ENCODE measurements around the gene TAF6L.
"Not testable (repeated sequence)": the region's sequence is repeated elsewhere in the genome, so short reads cannot be mapped to it uniquely, and the experiment has no call there.

The TAF6L gene

GRCh38 chr11:62771144-62772021 is at the start of gene TAF6L:
Gene TAF6L, plus strand, starts transcription at chr11:62771396. Its CDS starts 4,388 bp downstream, at chr11:62775784.
- H3K27ac Mint-ChIP-seq, result peak within 1 kb of the TSS; percentile 97
- peak within 1 kb of the TSS; percentile 97 for H3K4me3 Mint-ChIP-seq
- peaks cover 17% of the 10 kb centered on the region for H3K4me1 Mint-ChIP-seq
- DNase-seq (ENCODE audit: low spot score in 2 of 2) (peak; percentile 66 to 69), ATAC-seq (ENCODE audit: low read depth) (peak; percentile 77)
- H3K27me3 Mint-ChIP-seq, result no peaks in the 10 kb centered on the region
- no peaks in the 10 kb centered on the region for H3K9me3 Mint-ChIP-seq
- peaks cover 4% of the 10 kb centered on the region for H3K36me3 Mint-ChIP-seq

GRCh38 chr11:62721994-62722393 is 49.2 kb upstream of the TAF6L start:
- Mint-ChIP-seq H3K4me3 (no peak overlapping the region), H3K27me3 (no peaks in the 10 kb centered on the region), H3K27ac (no peak overlapping the region), H3K36me3 (peaks cover 49% of the 10 kb centered on the region), H3K4me1 (peaks cover 30% of the 10 kb centered on the region), H3K9me3 (no peaks in the 10 kb centered on the region)
- no peak for DNase-seq (ENCODE audit: low spot score in 2 of 2)
- ATAC-seq (ENCODE audit: low read depth), result no peak

GRCh38 chr11:62724171-62724570 is 47.0 kb upstream of the TAF6L start:
- Mint-ChIP-seq H3K4me1 (peaks cover 32% of the 10 kb centered on the region), H3K9me3 (no peaks in the 10 kb centered on the region), H3K4me3 (peak overlapping the region; percentile 33), H3K36me3 (peaks cover 43% of the 10 kb centered on the region), H3K27ac (peak overlapping the region; percentile 18), H3K27me3 (no peaks in the 10 kb centered on the region)
- ATAC-seq (ENCODE audit: low read depth) (no peak), DNase-seq (ENCODE audit: low spot score in 2 of 2) (no peak)

- ATAC-seq (ENCODE audit: low read depth) (no peak), DNase-seq (ENCODE audit: low spot score in 2 of 2) (no peak)
- Mint-ChIP-seq H3K27me3 (no peaks in the 10 kb centered on the region), H3K27ac (peak overlapping the region; percentile 96), H3K36me3 (peaks cover 36% of the 10 kb centered on the region), H3K9me3 (no peaks in the 10 kb centered on the region), H3K4me1 (peaks cover 27% of the 10 kb centered on the region), H3K4me3 (peak overlapping the region; percentile 94)
These were observed 45.5 kb upstream of the TAF6L start for GRCh38 chr11:62725646-62726045.

GRCh38 chr11:62726156-62726914 is 44.9 kb upstream of the TAF6L start:
- Mint-ChIP-seq H3K27ac (peak overlapping the region; percentile 96), H3K4me1 (peaks cover 27% of the 10 kb centered on the region), H3K9me3 (no peaks in the 10 kb centered on the region), H3K27me3 (no peaks in the 10 kb centered on the region), H3K36me3 (peaks cover 31% of the 10 kb centered on the region), H3K4me3 (peak overlapping the region; percentile 94)
- DNase-seq (ENCODE audit: low spot score in 2 of 2), result no peak
- ATAC-seq (ENCODE audit: low read depth), result no peak

- ATAC-seq (ENCODE audit: low read depth), result peak; percentile 1
- peaks cover 26% of the 10 kb centered on the region for H3K36me3 Mint-ChIP-seq
- no peaks in the 10 kb centered on the region for H3K9me3 Mint-ChIP-seq
- H3K27ac Mint-ChIP-seq, result peak overlapping the region; percentile 96
- DNase-seq (ENCODE audit: low spot score in 2 of 2), result no peak
- peak overlapping the region; percentile 94 for H3K4me3 Mint-ChIP-seq
- H3K27me3 Mint-ChIP-seq, result no peaks in the 10 kb centered on the region
- H3K4me1 Mint-ChIP-seq, result peaks cover 27% of the 10 kb centered on the region
These were observed 44.4 kb upstream of the TAF6L start for GRCh38 chr11:62726915-62727164.

GRCh38 chr11:62727165-62727871 is 43.9 kb upstream of the TAF6L start, which contains the start of gene HNRNPUL2:
Gene HNRNPUL2, minus strand, starts transcription at chr11:62727457. Its CDS starts 301 bp downstream, at chr11:62727156.
- Mint-ChIP-seq H3K4me3 (peak within 1 kb of the TSS; percentile 94), H3K36me3 (peaks cover 22% of the 10 kb centered on the region), H3K27me3 (no peaks in the 10 kb centered on the region), H3K4me1 (peaks cover 27% of the 10 kb centered on the region), H3K9me3 (no peaks in the 10 kb centered on the region), H3K27ac (peak within 1 kb of the TSS; percentile 96)
- DNase-seq (ENCODE audit: low spot score in 2 of 2), result peak; percentile 95 to 97
- ATAC-seq (ENCODE audit: low read depth), result peak; percentile 76

GRCh38 chr11:62727872-62728170 is 43.4 kb upstream of the TAF6L start:
- Mint-ChIP-seq H3K9me3 (no peaks in the 10 kb centered on the region), H3K4me1 (peaks cover 24% of the 10 kb centered on the region)

GRCh38 chr11:62728171-62728988 is 42.8 kb upstream of the TAF6L start, which contains the start of gene TTC9C:
Gene TTC9C, plus strand, starts transcription at chr11:62728486. Its CDS starts 363 bp downstream, at chr11:62728849.
- Mint-ChIP-seq H3K36me3 (peaks cover 22% of the 10 kb centered on the region), H3K4me3 (peak within 1 kb of the TSS; percentile 94), H3K4me1 (peaks cover 26% of the 10 kb centered on the region), H3K27ac (peak within 1 kb of the TSS; percentile 96), H3K27me3 (no peaks in the 10 kb centered on the region), H3K9me3 (no peaks in the 10 kb centered on the region)
- ATAC-seq (ENCODE audit: low read depth) (peak; percentile 30), DNase-seq (ENCODE audit: low spot score in 2 of 2) (peak; percentile 67 to 73)

More at GRCh38 chr11:62727872-62728170, 43.4 kb upstream of the TAF6L start:
- peak overlapping the region; percentile 96 for H3K27ac Mint-ChIP-seq
- ATAC-seq (ENCODE audit: low read depth) (peak; percentile 57), DNase-seq (ENCODE audit: low spot score in 2 of 2) (peak in 1 of 2 donors; percentile 84)
- peaks cover 18% of the 10 kb centered on the region for H3K36me3 Mint-ChIP-seq
- H3K4me3 Mint-ChIP-seq, result peak overlapping the region; percentile 94
- no peaks in the 10 kb centered on the region for H3K27me3 Mint-ChIP-seq

GRCh38 chr11:62730076-62730475 is 41.1 kb upstream of the TAF6L start:
- Mint-ChIP-seq H3K27ac (peak overlapping the region; percentile 62), H3K4me3 (peak overlapping the region; percentile 94), H3K36me3 (peaks cover 15% of the 10 kb centered on the region), H3K4me1 (peaks cover 14% of the 10 kb centered on the region)
- ATAC-seq (ENCODE audit: low read depth); H3K9me3 Mint-ChIP-seq; H3K27me3 Mint-ChIP-seq; DNase-seq (ENCODE audit: low spot score in 2 of 2): not testable (repeated sequence)

- Mint-ChIP-seq H3K36me3 (peaks cover 6% of the 10 kb centered on the region), H3K27me3 (no peaks in the 10 kb centered on the region), H3K9me3 (no peaks in the 10 kb centered on the region), H3K4me3 (no peak overlapping the region), H3K4me1 (peaks cover 7% of the 10 kb centered on the region), H3K27ac (no peak overlapping the region)
- DNase-seq (ENCODE audit: low spot score in 2 of 2) (no peak), ATAC-seq (ENCODE audit: low read depth) (no peak)
These were observed 38.4 kb upstream of the TAF6L start for GRCh38 chr11:62732830-62733229.

- Mint-ChIP-seq H3K4me1 (peaks cover 2% of the 10 kb centered on the region), H3K9me3 (no peaks in the 10 kb centered on the region), H3K4me3 (no peak overlapping the region), H3K27ac (no peak overlapping the region), H3K36me3 (peaks cover 10% of the 10 kb centered on the region), H3K27me3 (no peaks in the 10 kb centered on the region)
- no peak for DNase-seq (ENCODE audit: low spot score in 2 of 2)
- no peak for ATAC-seq (ENCODE audit: low read depth)
These were observed 34.0 kb upstream of the TAF6L start for GRCh38 chr11:62737196-62737595.

- H3K27me3 Mint-ChIP-seq, result no peaks in the 10 kb centered on the region
- H3K4me3 Mint-ChIP-seq, result no peak overlapping the region
- ATAC-seq (ENCODE audit: low read depth) (no peak), DNase-seq (ENCODE audit: low spot score in 2 of 2) (no peak)
- no peak overlapping the region for H3K27ac Mint-ChIP-seq
- H3K9me3 Mint-ChIP-seq, result no peaks in the 10 kb centered on the region
- peaks cover 9% of the 10 kb centered on the region for H3K36me3 Mint-ChIP-seq
- peaks cover 8% of the 10 kb centered on the region for H3K4me1 Mint-ChIP-seq
These were observed 23.6 kb upstream of the TAF6L start for GRCh38 chr11:62747475-62748160.

All from memory B cell (primary cell).